Gastroesophageal sphincter (tissue), 3 donors: ENCODE measurements around the gene APOH.

Source experiments
- CTCF ChIP-seq, 4 experiments: fragments of 200-600 bp in 2 of 4; fragments of 450-650 bp in 2 of 4; sonication (generic) in 1 of 4; IDR thresholded peaks; one replicate each; pipeline ENCODE4 v1.5.1; 2017 to 2019; ENCODE audit warnings: antibody characterized with exemption in 4 of 4, mild to moderate bottlenecking in 2 of 4, moderate library complexity in 2 of 4
- EP300 ChIP-seq: sonication (generic); formaldehyde crosslinking; IDR thresholded peaks from one replicate; pipeline ENCODE4 v1.6.1; 2017; ENCODE audit warnings: antibody characterized with exemption, mild to moderate bottlenecking
- POLR2A ChIP-seq, 2 donors: fragments of 450-650 bp; IDR thresholded peaks; one replicate each; pipeline ENCODE4 v1.6.1; 2017; ENCODE audit warnings: antibody characterized with exemption in 2 of 2, mild to moderate bottlenecking in 2 of 2, moderate library complexity in 1 of 2

- no peak for TF ChIP-seq CTCF (IDR thresholded peaks at IDR 0.05)
- no peak for TF ChIP-seq POLR2A (IDR thresholded peaks at IDR 0.05)
- no peak for TF ChIP-seq EP300
Measured at GRCh38 chr17:66171172-66171571, 58.0 kb downstream of the APOH start.
